K562 (cell line): ENCODE data around the gene HAX1. TPM values are rescaled to one million over a fixed set of nuclear protein-coding genes. Genes with fewer than 3 reads are reported as not detected.

Experiments used
- CREB3L1 ChIP-seq: fragments of 450-650 bp; IDR thresholded peaks from 2 replicates; pipeline ENCODE4 v1.6.1; 2014; ENCODE audit warnings: low read depth, mild to moderate bottlenecking, moderate library complexity, borderline replicate concordance
- EP400 ChIP-seq: fragments of 450-650 bp; IDR thresholded peaks from 2 replicates; pipeline ENCODE4 v1.6.1; 2017; ENCODE audit warnings: antibody characterized with exemption, mild to moderate bottlenecking, moderate library complexity
- GMEB1 ChIP-seq: fragments of 250-450 bp; sonication (Bioruptor Pico); IDR thresholded peaks from 2 replicates; pipeline ENCODE4 v1.4.0; 2020; ENCODE audit warnings: mild to moderate bottlenecking
- HDAC2 ChIP-seq: fragments of 450-650 bp; IDR thresholded peaks from 2 replicates; pipeline ENCODE4 v1.6.1; 2016; ENCODE audit warnings: mild to moderate bottlenecking
- KLF6 ChIP-seq: fragments of 250-450 bp; sonication (Bioruptor Pico); IDR thresholded peaks from 2 replicates; pipeline ENCODE4 v1.4.0; 2020; ENCODE audit warnings: mild to moderate bottlenecking, moderate library complexity, borderline replicate concordance
- MECOM ChIP-seq: fragments of 250-450 bp; sonication (Bioruptor Pico); IDR thresholded peaks from 2 replicates; pipeline ENCODE4 v1.8.0; 2022; ENCODE audit warnings: inconsistent platforms
- MGA ChIP-seq: fragments of 450-650 bp; IDR thresholded peaks from 2 replicates; pipeline ENCODE4 v1.6.1; 2016; ENCODE audit warnings: mild to moderate bottlenecking, moderate library complexity
- POLR3A ChIP-seq: IDR thresholded peaks from 2 replicates; pipeline ENCODE4 v1.6.1; 2011; ENCODE audit warnings: borderline replicate concordance, mild to moderate bottlenecking, moderate library complexity; ENCODE audit not compliant: insufficient read length, insufficient read depth; ENCODE audit errors: extremely low read depth
- RB1 ChIP-seq: fragments of 450-650 bp; IDR thresholded peaks from 2 replicates; pipeline ENCODE4 v1.6.1; 2017; ENCODE audit warnings: low read depth, mild to moderate bottlenecking
- ZNF551 ChIP-seq: fragments of 250-450 bp; sonication (Bioruptor Pico); IDR thresholded peaks from 2 replicates; pipeline ENCODE4 v1.5.0; 2021; ENCODE audit warnings: mild to moderate bottlenecking, moderate library complexity
- polyA plus RNA-seq, 8 experiments: library from polyadenylated mRNA; depleted of rRNA in 4 of 8; stranded (reverse) in 5 of 8; unstranded in 3 of 8; fragments of >200 nt; fragmentation: Nextera tagmentation in 2 of 8; fragmentation: Illumina TruSeq in 1 of 8; extraction: Ambion mirVana in 2 of 8; extraction: Trizol in 1 of 8; gene quantifications; 2 replicates each; pipeline versions ENCODE4 v1.2.1 to v1.2.3, GENCODE V29; 2011 to 2014; ENCODE audit warnings: inconsistent platforms in 1 of 8, missing spikeins in 1 of 8
- total RNA-seq, 7 experiments: library from RNA; depleted of rRNA in 6 of 7; stranded (reverse); fragments of >200 nt in 6 of 7; fragmentation: Illumina TruSeq in 2 of 7; extraction: Trizol in 2 of 7; gene quantifications; 2 replicates each; pipeline versions ENCODE4 v1.2.1 to v1.2.3, GENCODE V29; 2011 to 2021; ENCODE audit warnings: low replicate concordance in 1 of 7

HAX1 gene
- total and polyA plus RNA-seq, 9 of the 15 experiments (the other 6 are each of a cell fraction or from before 2014, with no cell fraction given): 143 to 492 (median 234) TPM

GRCh38 chr1:154272217-154272998, at the start of gene HAX1 (continued):
- TF ChIP-seq MGA: no peak; the same call in 1 of the 2 replicates
- TF ChIP-seq HDAC2: peak; percentile 89; the same call in 1 of the 2 replicates
- peak; percentile 41; the same call in 1 of the 2 replicates for TF ChIP-seq CREB3L1
- no peak for TF ChIP-seq ZNF551
- peak; percentile 43; the same call in 1 of the 2 replicates for TF ChIP-seq RB1
- peak; percentile 88 for TF ChIP-seq EP400
- TF ChIP-seq KLF6 (CRISPR knock-in tag): no peak
- TF ChIP-seq GMEB1 (CRISPR knock-in tag): peak; percentile 60; the same call in 1 of the 2 replicates
- TF ChIP-seq MECOM (CRISPR knock-in tag): no peak
- TF ChIP-seq POLR3A: no peak
